CD4-positive, alpha-beta T cell (primary cell): ENCODE data around the gene AVEN. TPM values are rescaled to one million over a fixed set of nuclear protein-coding genes. Genes with fewer than 3 reads are reported as not detected.

Source experiments
- ATAC-seq: fragments of 200-7000 bp; cut with Tn5 transposase; one replicate; pipeline ENCODE4 v1.10.0; 2022; ENCODE audit warnings: mild to moderate bottlenecking; ENCODE audit not compliant: poor library complexity
- CTCF ChIA-PET: fragments of 350-600 bp; sonication (Branson Sonifier 250); formaldehyde crosslinking; loops from one replicate; lab custom pipeline; 2021; ENCODE audit warnings: antibody characterized with exemption, inconsistent platforms; lab: Charles Lee
- POLR2A ChIA-PET: fragments of 350-600 bp; sonication (Branson Sonifier 250); formaldehyde crosslinking; loops from one replicate; lab custom pipeline; 2021; ENCODE audit warnings: antibody characterized with exemption, inconsistent platforms; lab: Charles Lee
- DNase-seq, 14 experiments: peaks; one replicate each; pipeline ENCODE4 v3.0.0-alpha.2; 2013 to 2020; ENCODE audit warnings: mixed read lengths in 2 of 14
- H3K27ac ChIP-seq, 2 donors: one replicate each; pipeline versions ENCODE4 v1.5.1 to v1.7.0; 2013; ENCODE audit warnings: low read length in 2 of 2, low read depth in 1 of 2, mild to moderate bottlenecking in 1 of 2
- H3K27me3 ChIP-seq, 2 experiments: 1 replicate in 1 of 2; 2 replicates in 1 of 2; pipeline versions ENCODE4 v1.6.1 to v1.7.0; 2013; ENCODE audit warnings: low read length in 2 of 2, control low read depth in 1 of 2, mild to moderate bottlenecking in 1 of 2, moderate library complexity in 1 of 2; ENCODE audit not compliant: insufficient read depth in 2 of 2, control insufficient read depth in 1 of 2
- H3K36me3 ChIP-seq: one replicate; pipeline ENCODE4 v1.6.1; 2013; ENCODE audit warnings: low read length, control low read depth; ENCODE audit not compliant: insufficient read depth
- H3K4me1 ChIP-seq: one replicate; pipeline ENCODE4 v1.6.1; 2013; ENCODE audit warnings: low read length, control low read depth; ENCODE audit not compliant: insufficient read depth
- H3K4me3 ChIP-seq: one replicate; pipeline ENCODE4 v1.5.1; 2013; ENCODE audit warnings: mild to moderate bottlenecking, low read length, moderate library complexity
- H3K9me3 ChIP-seq, 2 experiments: 1 replicate in 1 of 2; 2 replicates in 1 of 2; pipeline versions ENCODE4 v1.6.1 to v1.7.0; 2013; ENCODE audit warnings: low read length in 2 of 2, mild to moderate bottlenecking in 2 of 2, control low read depth in 1 of 2, moderate library complexity in 1 of 2; ENCODE audit not compliant: control insufficient read depth in 1 of 2, insufficient read depth in 1 of 2
- H3K27ac Mint-ChIP-seq: one replicate; pipeline ENCODE4 v1.8.0; 2020; ENCODE audit warnings: mixed read lengths
- H3K27me3 Mint-ChIP-seq: one replicate; pipeline ENCODE4 v1.8.0; 2021; ENCODE audit warnings: mixed read lengths
- H3K36me3 Mint-ChIP-seq: one replicate; pipeline ENCODE4 v1.8.0; 2021; ENCODE audit warnings: low read depth, mixed read lengths
- H3K4me1 Mint-ChIP-seq: one replicate; pipeline ENCODE4 v1.8.0; 2021; ENCODE audit warnings: low read depth, mixed read lengths
- H3K4me3 Mint-ChIP-seq: one replicate; pipeline ENCODE4 v1.8.0; 2020; ENCODE audit warnings: mild to moderate bottlenecking, mixed read lengths
- H3K9me3 Mint-ChIP-seq: one replicate; pipeline ENCODE4 v1.8.0; 2020; ENCODE audit warnings: mixed read lengths
- intact Hi-C, 2 experiments: fragments of 100-400 bp; cut with DNase I in 1 of 2; cut with micrococcal nuclease in 1 of 2; formaldehyde crosslinking; loops; one replicate each; pipeline versions ENCODE4 v1.15.1 to v1.9.0; 2023 to 2025; cut with DNase I, micrococcal nuclease
- total RNA-seq, 174 experiments: library from RNA in 2 of 174; stranded (reverse) in 2 of 174; gene quantifications; one replicate each; pipeline ENCODE4 v1.2.3 and lab custom pipeline; 2021 to 2026
- TF ChIP-seq, protein P1 (sequence below): fragments of 200-600 bp; IDR thresholded peaks from one replicate; pipeline ENCODE4 v1.8.0; 2022; ENCODE audit warnings: antibody characterized with exemption, mild to moderate bottlenecking

The AVEN gene
- total RNA-seq, 2 experiments from 2014 or later = 4.5 to 4.9 TPM

DNA sequence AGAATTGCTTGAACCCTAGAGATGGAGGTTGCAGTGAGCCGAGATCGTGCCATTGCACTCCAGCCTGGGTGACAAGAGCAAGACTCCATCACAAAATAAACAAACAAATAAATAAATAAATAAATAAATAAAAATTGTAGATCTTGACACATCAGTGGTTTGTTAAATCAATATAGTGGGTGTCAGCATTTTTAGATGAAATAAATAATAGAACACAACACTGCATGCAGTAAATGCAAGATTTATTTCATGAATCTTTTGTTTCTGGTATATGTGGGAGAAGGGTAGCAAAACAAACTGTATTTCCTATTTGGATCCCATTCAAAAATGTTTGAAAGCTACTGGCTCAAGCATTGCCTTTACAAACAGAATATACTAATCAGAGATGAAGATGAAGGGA lies 106.3 kb downstream of the AVEN start:
- POLR2A ChIA-PET = no interaction called here
- no peaks in the 10 kb centered on the region for H3K4me1 ChIP-seq
- H3K4me3 ChIP-seq = no peak overlapping the region
- ATAC-seq (no peak), DNase-seq (no peak)
- H3K27ac ChIP-seq = no peak overlapping the region
- no peaks in the 10 kb centered on the region for H3K27me3 ChIP-seq
- H3K4me1 Mint-ChIP-seq = no peaks in the 10 kb centered on the region
- H3K36me3 Mint-ChIP-seq = no peaks in the 10 kb centered on the region
- no peak overlapping the region for H3K4me3 Mint-ChIP-seq
- H3K27me3 Mint-ChIP-seq = no peaks in the 10 kb centered on the region
- CTCF ChIA-PET = no interaction called here
- H3K9me3 Mint-ChIP-seq = no peaks in the 10 kb centered on the region
- H3K36me3 ChIP-seq = no peaks in the 10 kb centered on the region
- no peak overlapping the region for H3K27ac Mint-ChIP-seq
- TF ChIP-seq, protein P1, sequence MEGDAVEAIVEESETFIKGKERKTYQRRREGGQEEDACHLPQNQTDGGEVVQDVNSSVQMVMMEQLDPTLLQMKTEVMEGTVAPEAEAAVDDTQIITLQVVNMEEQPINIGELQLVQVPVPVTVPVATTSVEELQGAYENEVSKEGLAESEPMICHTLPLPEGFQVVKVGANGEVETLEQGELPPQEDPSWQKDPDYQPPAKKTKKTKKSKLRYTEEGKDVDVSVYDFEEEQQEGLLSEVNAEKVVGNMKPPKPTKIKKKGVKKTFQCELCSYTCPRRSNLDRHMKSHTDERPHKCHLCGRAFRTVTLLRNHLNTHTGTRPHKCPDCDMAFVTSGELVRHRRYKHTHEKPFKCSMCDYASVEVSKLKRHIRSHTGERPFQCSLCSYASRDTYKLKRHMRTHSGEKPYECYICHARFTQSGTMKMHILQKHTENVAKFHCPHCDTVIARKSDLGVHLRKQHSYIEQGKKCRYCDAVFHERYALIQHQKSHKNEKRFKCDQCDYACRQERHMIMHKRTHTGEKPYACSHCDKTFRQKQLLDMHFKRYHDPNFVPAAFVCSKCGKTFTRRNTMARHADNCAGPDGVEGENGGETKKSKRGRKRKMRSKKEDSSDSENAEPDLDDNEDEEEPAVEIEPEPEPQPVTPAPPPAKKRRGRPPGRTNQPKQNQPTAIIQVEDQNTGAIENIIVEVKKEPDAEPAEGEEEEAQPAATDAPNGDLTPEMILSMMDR = no peak
- intact Hi-C loops = no loop called here
- no peaks in the 10 kb centered on the region for H3K9me3 ChIP-seq

DNA sequence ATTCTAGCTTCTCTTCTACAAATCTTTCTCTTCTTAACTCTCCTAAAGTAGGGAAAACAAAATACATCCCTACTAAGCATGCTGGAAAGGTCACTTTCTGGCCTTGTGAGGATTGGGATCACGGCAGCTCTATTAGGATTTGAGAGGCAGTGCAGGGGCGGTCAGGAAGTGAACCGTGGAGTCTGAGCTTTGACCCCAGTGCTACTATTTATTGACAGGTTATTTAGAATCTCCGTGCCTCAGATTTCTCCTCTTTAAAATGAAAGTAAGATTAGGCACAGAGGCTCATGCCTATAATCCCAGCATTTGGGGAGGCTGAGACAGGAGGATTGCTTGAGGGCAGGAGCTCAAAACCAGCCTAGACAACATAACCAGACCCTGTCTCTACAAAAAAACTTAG lies 112.7 kb downstream of the AVEN start:
- DNase-seq (no peak), ATAC-seq (no peak)
- no peaks in the 10 kb centered on the region for H3K4me1 ChIP-seq
- H3K36me3 ChIP-seq = no peaks in the 10 kb centered on the region
- no peaks in the 10 kb centered on the region for H3K27me3 ChIP-seq
- H3K27ac Mint-ChIP-seq = no peak overlapping the region
- intact Hi-C loops = no loop called here
- no peak overlapping the region for H3K4me3 Mint-ChIP-seq
- H3K9me3 ChIP-seq = no peaks in the 10 kb centered on the region
- no peaks in the 10 kb centered on the region for H3K9me3 Mint-ChIP-seq
- H3K4me1 Mint-ChIP-seq = no peaks in the 10 kb centered on the region
- CTCF ChIA-PET = no interaction called here
- H3K27me3 Mint-ChIP-seq = no peaks in the 10 kb centered on the region
- H3K27ac ChIP-seq = no peak overlapping the region
- TF ChIP-seq, protein P1 = no peak
- H3K4me3 ChIP-seq = no peak overlapping the region
- no peaks in the 10 kb centered on the region for H3K36me3 Mint-ChIP-seq
- POLR2A ChIA-PET = no interaction called here

DNA sequence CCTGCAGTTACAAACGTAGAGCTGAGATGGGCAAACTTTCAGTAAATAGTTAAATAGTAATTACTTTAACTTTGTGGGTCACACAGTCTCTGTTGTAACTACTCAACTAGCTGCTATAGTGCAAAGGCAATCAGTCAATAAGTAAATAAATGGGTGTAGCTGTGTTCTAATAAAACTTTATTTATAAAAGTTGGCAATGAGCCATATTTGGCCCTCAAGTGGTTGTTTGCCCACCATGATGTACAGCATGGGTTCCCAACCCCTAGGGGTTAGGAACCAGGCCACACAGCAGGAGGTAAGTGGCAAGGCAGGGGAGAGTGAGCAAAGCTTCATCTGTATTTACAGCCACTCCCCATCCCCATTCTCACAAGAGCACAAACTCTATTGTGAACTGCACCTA lies 115.6 kb downstream of the AVEN start:
- Mint-ChIP-seq H3K27me3 (no peaks in the 10 kb centered on the region), H3K9me3 (no peaks in the 10 kb centered on the region), H3K36me3 (no peaks in the 10 kb centered on the region), H3K4me3 (no peak overlapping the region), H3K4me1 (no peaks in the 10 kb centered on the region), H3K27ac (no peak overlapping the region)
- H3K27me3 ChIP-seq = no peaks in the 10 kb centered on the region
- H3K27ac ChIP-seq = no peak overlapping the region
- ChIA-PET POLR2A (interaction anchor here (0.6 kb wide), 1 partner anchor 13 kb away, joined by 3 read pairs; no protein-coding TSS in a partner anchor), CTCF (no interaction called here)
- no peaks in the 10 kb centered on the region for H3K9me3 ChIP-seq
- intact Hi-C loops = no loop called here
- ATAC-seq (no peak), DNase-seq (no peak)
- H3K4me3 ChIP-seq = no peak overlapping the region
- H3K4me1 ChIP-seq = no peaks in the 10 kb centered on the region
- no peaks in the 10 kb centered on the region for H3K36me3 ChIP-seq
- TF ChIP-seq, protein P1 = no peak
